ENCODE results near the gene MAP1LC3A. TPM values are rescaled to one million over a fixed set of nuclear protein-coding genes. Genes with fewer than 3 reads are reported as not detected.

MAP1LC3A gene
- total RNA-seq, 2 experiments from 2014 or later = not detected

DNA sequence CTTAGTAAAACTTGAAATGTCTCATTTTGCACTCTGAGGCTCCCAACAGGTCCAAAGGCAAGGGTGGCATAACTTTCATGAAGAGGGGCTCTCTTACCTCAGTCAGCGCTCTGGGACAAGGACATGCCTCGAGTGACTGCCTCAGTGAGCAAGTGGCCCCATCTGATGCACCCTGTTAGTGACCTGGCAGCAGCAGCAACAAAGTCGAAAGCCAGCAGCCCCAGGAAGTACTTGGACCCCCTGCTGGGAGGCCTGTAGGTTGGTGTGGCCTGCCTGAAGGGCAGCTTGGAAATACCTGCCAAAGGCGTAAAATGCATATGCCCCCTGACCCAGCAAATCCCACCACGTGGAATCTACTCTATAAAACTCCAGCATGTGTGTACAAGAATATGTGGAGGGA is 13.2 kb downstream of the MAP1LC3A start:
- peaks cover 7% of the 10 kb centered on the region; the same call in 1 of the 2 replicates for H3K36me3 ChIP-seq (ENCODE audit: insufficient read depth, low read length)
- intact Hi-C loops (cut with micrococcal nuclease; ENCODE audit: unreplicated experiment) = no loop called here
- H3K9me3 ChIP-seq (ENCODE audit: low read length) = no peaks in the 10 kb centered on the region
- ChIA-PET POLR2A (no interaction called here), CTCF (ENCODE audit: unreplicated experiment) (no interaction called here)
- no peak overlapping the region for H2AFZ ChIP-seq (ENCODE audit: low read length)
- no peak for DNase-seq (ENCODE audit: low spot score)
- no peak overlapping the region for H3K4me3 ChIP-seq (ENCODE audit: low read depth, low read length, poor library complexity, severe bottlenecking)
- no peaks in the 10 kb centered on the region for H3K9me2 ChIP-seq (ENCODE audit: insufficient read depth, low read length)
- H4K20me1 ChIP-seq (ENCODE audit: insufficient read depth, low read length) = no peaks in the 10 kb centered on the region
- H3K4me1 ChIP-seq (ENCODE audit: insufficient read depth, low read length, poor library complexity, severe bottlenecking) = peaks cover 6% of the 10 kb centered on the region
- no TSS peak for BruUV-seq (replicated peaks)
- H3K4me2 ChIP-seq (ENCODE audit: low read length) = no peak overlapping the region
- TF ChIP-seq, protein P1, sequence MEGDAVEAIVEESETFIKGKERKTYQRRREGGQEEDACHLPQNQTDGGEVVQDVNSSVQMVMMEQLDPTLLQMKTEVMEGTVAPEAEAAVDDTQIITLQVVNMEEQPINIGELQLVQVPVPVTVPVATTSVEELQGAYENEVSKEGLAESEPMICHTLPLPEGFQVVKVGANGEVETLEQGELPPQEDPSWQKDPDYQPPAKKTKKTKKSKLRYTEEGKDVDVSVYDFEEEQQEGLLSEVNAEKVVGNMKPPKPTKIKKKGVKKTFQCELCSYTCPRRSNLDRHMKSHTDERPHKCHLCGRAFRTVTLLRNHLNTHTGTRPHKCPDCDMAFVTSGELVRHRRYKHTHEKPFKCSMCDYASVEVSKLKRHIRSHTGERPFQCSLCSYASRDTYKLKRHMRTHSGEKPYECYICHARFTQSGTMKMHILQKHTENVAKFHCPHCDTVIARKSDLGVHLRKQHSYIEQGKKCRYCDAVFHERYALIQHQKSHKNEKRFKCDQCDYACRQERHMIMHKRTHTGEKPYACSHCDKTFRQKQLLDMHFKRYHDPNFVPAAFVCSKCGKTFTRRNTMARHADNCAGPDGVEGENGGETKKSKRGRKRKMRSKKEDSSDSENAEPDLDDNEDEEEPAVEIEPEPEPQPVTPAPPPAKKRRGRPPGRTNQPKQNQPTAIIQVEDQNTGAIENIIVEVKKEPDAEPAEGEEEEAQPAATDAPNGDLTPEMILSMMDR (conservative IDR thresholded peaks at IDR 0.05; ENCODE audit: low read length) = no peak
- TF ChIP-seq EZH2phosphoT487 (IDR thresholded peaks at IDR 0.05; ENCODE audit: borderline replicate concordance, low read depth, low read length) = no peak
- H3K27ac ChIP-seq (ENCODE audit: low read depth, low read length, poor library complexity, severe bottlenecking) = no peak overlapping the region
- no peaks in the 10 kb centered on the region for H3K79me2 ChIP-seq (ENCODE audit: insufficient read depth, low read depth, low read length)

DNA sequence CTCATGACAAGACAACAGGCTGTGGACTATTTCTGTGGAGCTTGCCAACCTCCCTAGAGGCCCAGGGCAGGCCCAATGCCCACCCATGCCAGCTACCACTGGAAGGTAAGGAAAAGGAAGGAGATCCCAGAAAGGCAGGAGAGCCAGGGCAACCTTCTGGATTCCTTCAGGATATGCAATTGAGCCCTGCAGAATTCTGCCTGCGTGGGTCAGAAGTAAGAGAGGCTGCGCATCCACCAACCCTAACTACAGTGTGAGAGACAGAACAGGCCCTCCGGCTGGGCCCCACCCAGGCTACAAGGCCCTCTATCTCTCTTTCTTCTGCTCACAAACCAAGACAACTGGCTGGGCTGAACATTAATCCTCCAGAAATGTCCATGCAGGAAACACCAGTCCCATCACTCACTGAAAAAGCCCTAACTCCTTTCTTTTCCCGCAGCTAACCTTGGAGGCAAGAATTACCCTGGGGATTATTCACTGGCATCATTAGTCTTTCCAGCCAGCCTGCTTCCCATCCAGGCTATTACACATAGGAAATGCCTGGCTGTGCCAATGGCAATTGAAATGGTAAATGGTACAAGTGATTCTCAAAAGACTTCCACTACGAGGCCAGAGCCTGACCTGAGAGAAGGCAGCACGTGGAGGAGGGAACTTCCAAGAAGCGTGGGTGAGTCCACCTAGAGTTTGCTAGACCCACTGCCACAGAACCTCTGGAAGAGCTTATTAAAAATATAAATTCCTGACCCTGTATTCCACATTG is 15.2 kb downstream of the MAP1LC3A start:
- intact Hi-C loops (cut with micrococcal nuclease; ENCODE audit: unreplicated experiment) = no loop called here
- Histone ChIP-seq H3K4me3 (ENCODE audit: low read depth, low read length, poor library complexity, severe bottlenecking) (no peak overlapping the region), H3K4me1 (ENCODE audit: insufficient read depth, low read length, poor library complexity, severe bottlenecking) (peaks cover 6% of the 10 kb centered on the region), H3K9me2 (ENCODE audit: insufficient read depth, low read length) (no peaks in the 10 kb centered on the region), H3K9me3 (ENCODE audit: low read length) (no peaks in the 10 kb centered on the region), H3K36me3 (ENCODE audit: insufficient read depth, low read length) (peaks cover 7% of the 10 kb centered on the region; the same call in 1 of the 2 replicates), H2AFZ (ENCODE audit: low read length) (no peak overlapping the region), H3K27ac (ENCODE audit: low read depth, low read length, poor library complexity, severe bottlenecking) (no peak overlapping the region), H4K20me1 (ENCODE audit: insufficient read depth, low read length) (no peaks in the 10 kb centered on the region), H3K79me2 (ENCODE audit: insufficient read depth, low read depth, low read length) (no peaks in the 10 kb centered on the region), H3K4me2 (ENCODE audit: low read length) (no peak overlapping the region)
- CTCF ChIA-PET (ENCODE audit: unreplicated experiment) = no interaction called here
- no TSS peak for BruUV-seq (replicated peaks)
- no peak for DNase-seq (ENCODE audit: low spot score)
- POLR2A ChIA-PET = no interaction called here
- TF ChIP-seq, protein P1 (conservative IDR thresholded peaks at IDR 0.05; ENCODE audit: low read length) = no peak
- no peak for TF ChIP-seq EZH2phosphoT487 (IDR thresholded peaks at IDR 0.05; ENCODE audit: borderline replicate concordance, low read depth, low read length)

- ChIA-PET POLR2A (no interaction called here), CTCF (ENCODE audit: unreplicated experiment) (no interaction called here)
- Histone ChIP-seq H3K4me2 (ENCODE audit: low read length) (no peak overlapping the region), H3K36me3 (ENCODE audit: insufficient read depth, low read length) (peaks cover 7% of the 10 kb centered on the region; the same call in 1 of the 2 replicates), H2AFZ (ENCODE audit: low read length) (no peak overlapping the region), H3K9me2 (ENCODE audit: insufficient read depth, low read length) (no peaks in the 10 kb centered on the region), H3K79me2 (ENCODE audit: insufficient read depth, low read depth, low read length) (no peaks in the 10 kb centered on the region), H3K9me3 (ENCODE audit: low read length) (no peaks in the 10 kb centered on the region), H3K4me3 (ENCODE audit: low read depth, low read length, poor library complexity, severe bottlenecking) (no peak overlapping the region), H3K27ac (ENCODE audit: low read depth, low read length, poor library complexity, severe bottlenecking) (no peak overlapping the region), H4K20me1 (ENCODE audit: insufficient read depth, low read length) (no peaks in the 10 kb centered on the region), H3K4me1 (ENCODE audit: insufficient read depth, low read length, poor library complexity, severe bottlenecking) (peaks cover 6% of the 10 kb centered on the region)
- TF ChIP-seq EZH2phosphoT487 (IDR thresholded peaks at IDR 0.05; ENCODE audit: borderline replicate concordance, low read depth, low read length) = no peak
- BruUV-seq (replicated peaks) = no TSS peak
- intact Hi-C loops (cut with micrococcal nuclease; ENCODE audit: unreplicated experiment) = no loop called here
- no peak for DNase-seq (ENCODE audit: low spot score)
These were observed 15.9 kb downstream of the MAP1LC3A start for GRCh38 chr20:34574426-34574825.
